SK-N-SH (cell line): ENCODE data around the gene DVL2. TPM values are rescaled to one million over a fixed set of nuclear protein-coding genes. Genes with fewer than 3 reads are reported as not detected.

Source experiments
- CTCF ChIA-PET: fragments of 300-600, 350-600 bp; formaldehyde crosslinking; extraction: SDS; loops from one replicate; lab custom pipeline; 2021; lab: Yijun Ruan, JAX
- POLR2A ChIA-PET: fragments of 350-600 bp; sonication (Branson Sonifier 250); formaldehyde crosslinking; extraction: SDS; loops from one replicate; lab custom pipeline; 2020; ENCODE audit warnings: antibody characterized with exemption, inconsistent platforms; lab: Yijun Ruan, JAX
- DNase-seq: peaks from one replicate; pipeline ENCODE4 v3.0.0; 2012
- H2AFZ ChIP-seq: fragments of 200-600 bp; sonication (generic); 2 replicates; pipeline ENCODE4 v1.8.1; 2016; ENCODE audit warnings: antibody characterized with exemption, mild to moderate bottlenecking, low read depth
- H3F3A ChIP-seq: fragments of 200-600 bp; sonication (generic); replicated peaks from 2 replicates; pipeline ENCODE3; 2016; ENCODE audit warnings: antibody characterized with exemption, mild to moderate bottlenecking; ENCODE audit not compliant: insufficient read depth
- H3K27ac ChIP-seq, 2 experiments: fragments of 200-500 bp in 1 of 2; fragments of 200-600 bp in 1 of 2; sonication (Bioruptor generic) in 1 of 2; sonication (generic), shearing (Covaris generic) in 1 of 2; 2 replicates each; pipeline versions ENCODE4 v1.5.1 to v1.6.1; 2014 to 2016; ENCODE audit warnings: low read depth in 2 of 2, inconsistent platforms in 1 of 2, low read length in 1 of 2, mild to moderate bottlenecking in 1 of 2, mixed read lengths in 1 of 2
- H3K27me3 ChIP-seq: fragments of 200-600 bp; sonication (generic), shearing (Covaris generic); 2 replicates; pipeline ENCODE4 v1.6.1; 2016; ENCODE audit warnings: mixed run types; ENCODE audit not compliant: insufficient read depth
- H3K36me3 ChIP-seq, 2 experiments: fragments of 200-500 bp in 1 of 2; fragments of 200-600 bp in 1 of 2; sonication (Bioruptor generic) in 1 of 2; sonication (generic) in 1 of 2; replicated peaks in 1 of 2; 2 replicates each; pipeline versions ENCODE3 to v1.5.1; 2014 to 2016; ENCODE audit warnings: low read length in 1 of 2, mild to moderate bottlenecking in 1 of 2; ENCODE audit not compliant: insufficient read depth in 2 of 2, control insufficient read depth in 1 of 2
- H3K4me1 ChIP-seq, 2 experiments: fragments of 200-500 bp in 1 of 2; fragments of 200-600 bp in 1 of 2; sonication (Bioruptor generic) in 1 of 2; sonication (generic), shearing (Covaris generic) in 1 of 2; 2 replicates each; pipeline versions ENCODE4 v1.5.1 to v1.6.1; 2014 to 2016; ENCODE audit warnings: low read depth in 1 of 2, low read length in 1 of 2, mixed run types in 1 of 2; ENCODE audit not compliant: insufficient read depth in 2 of 2, control insufficient read depth in 1 of 2
- H3K4me2 ChIP-seq: fragments of 200-600 bp; sonication (generic), shearing (Covaris generic); 2 replicates; pipeline ENCODE4 v1.6.1; 2017; ENCODE audit warnings: mixed run types
- H3K4me3 ChIP-seq, 2 experiments: fragments of 200-500 bp in 1 of 2; fragments of 200-600 bp in 1 of 2; sonication (Bioruptor generic) in 1 of 2; sonication (generic), shearing (Covaris generic) in 1 of 2; 2 replicates each; pipeline versions ENCODE4 v1.5.1 to v1.8.1; 2014 to 2016; ENCODE audit warnings: low read depth in 2 of 2, inconsistent platforms in 1 of 2, low read length in 1 of 2, mild to moderate bottlenecking in 1 of 2, mixed read lengths in 1 of 2, moderate library complexity in 1 of 2
- H3K79me2 ChIP-seq: fragments of 200-600 bp; sonication (generic); 2 replicates; pipeline ENCODE4 v1.8.1; 2017; ENCODE audit warnings: mild to moderate bottlenecking; ENCODE audit not compliant: insufficient read depth
- H3K9ac ChIP-seq: fragments of 200-600 bp; sonication (generic); 2 replicates; pipeline ENCODE4 v1.6.1; 2017; ENCODE audit warnings: mixed run types
- H3K9me2 ChIP-seq: fragments of 200-600 bp; sonication (generic); 2 replicates; pipeline ENCODE4 v1.6.1; 2017; ENCODE audit warnings: mixed run types
- H3K9me3 ChIP-seq: fragments of 200-600 bp; sonication (generic); 2 replicates; pipeline ENCODE4 v1.6.1; 2017; ENCODE audit warnings: mixed run types, mild to moderate bottlenecking, moderate library complexity
- H4K20me1 ChIP-seq: fragments of 200-600 bp; sonication (generic); 2 replicates; pipeline ENCODE4 v1.6.1; 2017; ENCODE audit warnings: mild to moderate bottlenecking, mixed run types; ENCODE audit not compliant: insufficient read depth
- ELF1 ChIP-seq: IDR thresholded peaks from 2 replicates; pipeline ENCODE4 v1.4.0; 2012
- FOSL2 ChIP-seq: IDR thresholded peaks from 2 replicates; pipeline ENCODE4 v1.4.0; 2012; ENCODE audit warnings: low read depth, mild to moderate bottlenecking, moderate library complexity, borderline replicate concordance
- FOXJ3 ChIP-seq: sonication (generic); formaldehyde crosslinking; IDR thresholded peaks from 2 replicates; pipeline ENCODE4 v1.5.1; 2020; ENCODE audit warnings: mild to moderate bottlenecking, missing genetic modification reagents
- FOXM1 ChIP-seq: IDR thresholded peaks from 2 replicates; pipeline ENCODE4 v1.4.0; 2012; ENCODE audit warnings: low read depth, mild to moderate bottlenecking
- JUND ChIP-seq: IDR thresholded peaks from 2 replicates; pipeline ENCODE4 v1.4.0; 2012
- MXI1 ChIP-seq: IDR thresholded peaks from 2 replicates; pipeline ENCODE4 v1.6.1; 2012; ENCODE audit warnings: mild to moderate bottlenecking, low read depth, low read length, improper control_type of control experiment
- NRF1 ChIP-seq: IDR thresholded peaks from 2 replicates; pipeline ENCODE4 v1.6.1; 2012; ENCODE audit warnings: low read depth, mild to moderate bottlenecking, low read length
- POLR2AphosphoS5 ChIP-seq: IDR thresholded peaks from 2 replicates; pipeline ENCODE4 v1.6.1; 2012; ENCODE audit warnings: low read depth, low read length
- RAD21 ChIP-seq: IDR thresholded peaks from 2 replicates; pipeline ENCODE4 v1.6.1; 2012; ENCODE audit warnings: mild to moderate bottlenecking, low read length
- RCOR1 ChIP-seq: fragments of 150-350 bp; IDR thresholded peaks from 2 replicates; pipeline ENCODE4 v1.6.1; 2017; ENCODE audit warnings: antibody characterized with exemption, low read length
- TAF1 ChIP-seq: IDR thresholded peaks from 2 replicates; pipeline ENCODE4 v1.6.1; 2012; ENCODE audit warnings: low read depth, mild to moderate bottlenecking, low read length, moderate library complexity, borderline replicate concordance
- TEAD4 ChIP-seq: IDR thresholded peaks from 2 replicates; pipeline ENCODE4 v1.4.0; 2012; ENCODE audit warnings: mild to moderate bottlenecking, borderline replicate concordance; ENCODE audit not compliant: insufficient read depth
- YY1 ChIP-seq: IDR thresholded peaks from 2 replicates; pipeline ENCODE4 v1.4.0; 2012; ENCODE audit warnings: low read depth, mild to moderate bottlenecking
- WGBS: methylation state at CpG from one replicate; pipeline ENCODE4 v1.1.6; 2017; ENCODE audit warnings: low lambda C conversion rate; 5-methylcytosine and 5-hydroxymethylcytosine counted together
- polyA plus RNA-seq, 3 experiments: library from polyadenylated mRNA; depleted of rRNA; stranded (reverse); fragments of >200 nt; gene quantifications; 2 replicates each; pipeline ENCODE4 v1.2.3, GENCODE V29; 2012
- TF ChIP-seq, protein P1 (sequence below): IDR thresholded peaks from 2 replicates; pipeline ENCODE4 v1.4.0; 2012; ENCODE audit warnings: low read depth
- TF ChIP-seq, protein P2 (sequence below): fragments of 150-350 bp; IDR thresholded peaks from 2 replicates; pipeline ENCODE4 v1.6.1; 2016; ENCODE audit warnings: mild to moderate bottlenecking, low read depth, low read length
- TF ChIP-seq, protein P3 (sequence below): IDR thresholded peaks from 2 replicates; pipeline ENCODE4 v1.4.0; 2012; ENCODE audit warnings: low read depth, borderline replicate concordance
- TF ChIP-seq, protein P4 (sequence below): IDR thresholded peaks from 2 replicates; pipeline ENCODE4 v1.6.1; 2012; ENCODE audit warnings: mild to moderate bottlenecking, low read depth, low read length, moderate library complexity
- TF ChIP-seq, protein P5 (sequence below): fragments of 150-350 bp; IDR thresholded peaks from 2 replicates; pipeline ENCODE4 v1.6.1; 2017; ENCODE audit warnings: antibody characterized with exemption, low read length, low read depth, borderline replicate concordance

The DVL2 gene
- polyA plus RNA-seq, 1 of the 3 experiments (the other 2 are of a cell fraction) = 8.3 TPM

DNA sequence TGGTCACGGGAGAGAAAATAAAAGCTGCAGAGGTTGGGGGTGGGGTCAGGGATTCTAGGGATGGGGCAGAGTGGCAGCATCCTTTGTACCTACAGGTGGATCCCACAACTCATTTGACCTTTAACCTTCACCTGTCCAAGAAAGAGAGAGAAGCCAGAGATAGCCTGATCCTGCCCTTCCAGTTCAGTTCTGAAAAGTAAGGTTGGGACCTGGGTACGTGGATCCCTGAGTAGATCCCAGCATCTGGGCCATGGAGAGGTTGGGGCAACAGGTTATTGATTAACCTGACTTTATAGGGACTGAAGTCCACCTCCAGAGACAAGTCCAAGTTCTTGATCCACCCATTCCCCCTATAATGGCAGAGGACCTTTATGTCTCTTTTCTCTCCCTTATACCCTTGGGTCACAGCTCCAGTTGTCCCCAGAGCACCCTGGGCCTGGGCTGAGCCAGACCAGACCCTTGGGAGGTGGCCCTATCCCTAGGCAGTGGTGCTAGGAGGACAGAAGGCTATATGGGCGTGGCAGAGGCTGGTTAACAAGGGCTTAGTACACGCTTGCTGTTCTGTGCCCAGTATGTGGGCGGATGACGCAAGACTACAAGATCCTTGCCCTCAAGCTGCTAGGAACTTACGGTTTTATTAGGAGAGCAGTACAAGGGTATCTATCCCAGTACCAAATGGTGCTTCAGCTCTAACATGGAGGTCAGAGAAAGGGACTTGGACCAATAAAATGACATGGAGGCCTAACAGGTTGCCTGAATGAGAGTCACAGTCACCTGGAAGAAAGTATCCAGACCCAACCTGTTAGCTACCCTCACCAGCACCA is 24.6 kb upstream of the DVL2 start:
- ChIA-PET CTCF (interaction anchor here (0.9 to 1.9 kb wide), 4 partner anchors 22 to 42 kb away, joined by 3 to 13 read pairs (median 4); no protein-coding TSS in a partner anchor), POLR2A (no interaction called here)
- H3K4me2 ChIP-seq = no peak overlapping the region
- no peaks in the 10 kb centered on the region for H3K9me3 ChIP-seq
- no peak for DNase-seq
- H3K27ac ChIP-seq = no peak overlapping the region
- no peak overlapping the region for H3K4me3 ChIP-seq
- peaks cover 22% of the 10 kb centered on the region for H3F3A ChIP-seq
- no peaks in the 10 kb centered on the region; a peak in 1 of 4 replicates for H3K4me1 ChIP-seq
- no peak overlapping the region for H3K9ac ChIP-seq
- 94% methylated on average over 7 of the region's 7 CpGs for WGBS
- H3K27me3 ChIP-seq = no peaks in the 10 kb centered on the region
- TF ChIP-seq FOXJ3 (CRISPR knock-in tag) = no peak
- TF ChIP-seq JUND = no peak
- TF ChIP-seq FOXM1 = no peak
- no peak for TF ChIP-seq MXI1
- no peak for TF ChIP-seq TEAD4
- no peak for TF ChIP-seq RAD21
- TF ChIP-seq, protein P1, sequence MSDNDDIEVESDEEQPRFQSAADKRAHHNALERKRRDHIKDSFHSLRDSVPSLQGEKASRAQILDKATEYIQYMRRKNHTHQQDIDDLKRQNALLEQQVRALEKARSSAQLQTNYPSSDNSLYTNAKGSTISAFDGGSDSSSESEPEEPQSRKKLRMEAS = no peak
- no peak for TF ChIP-seq RCOR1
- no peak for TF ChIP-seq POLR2AphosphoS5
- TF ChIP-seq, protein P2, sequence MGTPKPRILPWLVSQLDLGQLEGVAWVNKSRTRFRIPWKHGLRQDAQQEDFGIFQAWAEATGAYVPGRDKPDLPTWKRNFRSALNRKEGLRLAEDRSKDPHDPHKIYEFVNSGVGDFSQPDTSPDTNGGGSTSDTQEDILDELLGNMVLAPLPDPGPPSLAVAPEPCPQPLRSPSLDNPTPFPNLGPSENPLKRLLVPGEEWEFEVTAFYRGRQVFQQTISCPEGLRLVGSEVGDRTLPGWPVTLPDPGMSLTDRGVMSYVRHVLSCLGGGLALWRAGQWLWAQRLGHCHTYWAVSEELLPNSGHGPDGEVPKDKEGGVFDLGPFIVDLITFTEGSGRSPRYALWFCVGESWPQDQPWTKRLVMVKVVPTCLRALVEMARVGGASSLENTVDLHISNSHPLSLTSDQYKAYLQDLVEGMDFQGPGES = no peak
- no peak for TF ChIP-seq FOSL2
- TF ChIP-seq ELF1 = no peak
- TF ChIP-seq, all 33 proteins: peak for 0
- no peaks in the 10 kb centered on the region for H3K9me2 ChIP-seq
- no peaks in the 10 kb centered on the region for H4K20me1 ChIP-seq
- H2AFZ ChIP-seq = no peak overlapping the region
- H3K79me2 ChIP-seq = peaks cover 2% of the 10 kb centered on the region; the same call in 1 of the 2 replicates
- peaks cover 13 to 33% of the 10 kb centered on the region in 2 experiments for H3K36me3 ChIP-seq

DNA sequence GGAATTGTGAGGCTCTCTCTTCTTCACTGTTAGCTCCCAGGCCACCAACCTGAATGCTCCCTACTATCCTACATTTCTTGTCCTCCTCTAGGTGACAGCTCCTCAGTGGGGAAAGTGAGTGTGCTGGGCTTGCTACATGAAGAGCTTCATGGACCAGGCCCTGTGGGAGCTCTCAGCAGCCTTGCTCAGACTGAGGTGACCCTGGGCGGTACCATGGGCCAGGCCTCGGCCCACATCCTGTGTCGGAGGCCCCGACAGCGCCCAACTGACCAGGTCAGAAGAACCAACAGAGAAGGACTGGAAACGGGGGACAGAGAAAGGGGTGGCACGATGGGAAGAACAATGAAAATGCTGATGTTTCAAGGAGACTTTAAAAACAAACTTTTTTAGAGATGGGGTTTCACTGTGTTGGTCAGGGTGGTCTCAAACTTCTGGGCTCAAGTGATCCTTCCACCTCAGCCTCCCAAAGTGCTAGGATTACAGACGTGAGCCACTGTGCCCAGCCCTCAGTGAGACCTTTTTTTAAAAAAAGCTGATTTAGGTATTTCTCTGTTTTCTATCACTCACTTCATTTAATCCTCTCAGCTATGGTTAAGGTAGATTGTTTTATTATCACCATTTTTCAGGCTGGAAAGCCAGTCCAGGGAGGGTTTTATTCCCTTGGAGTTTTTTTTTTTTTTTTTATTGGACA is 22.6 kb upstream of the DVL2 start:
- Histone ChIP-seq H3K4me3 (no peak overlapping the region), H3K27me3 (no peaks in the 10 kb centered on the region), H3K9ac (no peak overlapping the region), H3K4me1 (peaks cover 3 to 4% of the 10 kb centered on the region in 2 experiments; a peak in 3 of 4 replicates), H4K20me1 (no peaks in the 10 kb centered on the region), H3F3A (peaks cover 29% of the 10 kb centered on the region), H3K36me3 (peaks cover 13 to 33% of the 10 kb centered on the region in 2 experiments), H3K79me2 (peaks cover 17% of the 10 kb centered on the region), H3K27ac (no peak overlapping the region), H3K9me3 (no peaks in the 10 kb centered on the region), H3K4me2 (no peak overlapping the region), H3K9me2 (no peaks in the 10 kb centered on the region), H2AFZ (no peak overlapping the region)
- DNase-seq = no peak
- CTCF ChIA-PET = interaction anchor here (1.1 to 2.7 kb wide), 3 partner anchors 23 to 40 kb away, joined by 3 to 14 read pairs (median 5); partner anchors contain the start of genes ACADVL and DLG4
- POLR2A ChIA-PET = no interaction called here
- WGBS = 95% methylated on average over 8 of the region's 8 CpGs
- TF ChIP-seq, protein P3, sequence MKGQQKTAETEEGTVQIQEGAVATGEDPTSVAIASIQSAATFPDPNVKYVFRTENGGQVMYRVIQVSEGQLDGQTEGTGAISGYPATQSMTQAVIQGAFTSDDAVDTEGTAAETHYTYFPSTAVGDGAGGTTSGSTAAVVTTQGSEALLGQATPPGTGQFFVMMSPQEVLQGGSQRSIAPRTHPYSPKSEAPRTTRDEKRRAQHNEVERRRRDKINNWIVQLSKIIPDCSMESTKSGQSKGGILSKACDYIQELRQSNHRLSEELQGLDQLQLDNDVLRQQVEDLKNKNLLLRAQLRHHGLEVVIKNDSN = no peak
- no peak for TF ChIP-seq FOXJ3 (CRISPR knock-in tag)
- TF ChIP-seq TAF1 = no peak
- no peak for TF ChIP-seq NRF1
- no peak for TF ChIP-seq TEAD4
- TF ChIP-seq YY1 = no peak
- TF ChIP-seq, protein P4, sequence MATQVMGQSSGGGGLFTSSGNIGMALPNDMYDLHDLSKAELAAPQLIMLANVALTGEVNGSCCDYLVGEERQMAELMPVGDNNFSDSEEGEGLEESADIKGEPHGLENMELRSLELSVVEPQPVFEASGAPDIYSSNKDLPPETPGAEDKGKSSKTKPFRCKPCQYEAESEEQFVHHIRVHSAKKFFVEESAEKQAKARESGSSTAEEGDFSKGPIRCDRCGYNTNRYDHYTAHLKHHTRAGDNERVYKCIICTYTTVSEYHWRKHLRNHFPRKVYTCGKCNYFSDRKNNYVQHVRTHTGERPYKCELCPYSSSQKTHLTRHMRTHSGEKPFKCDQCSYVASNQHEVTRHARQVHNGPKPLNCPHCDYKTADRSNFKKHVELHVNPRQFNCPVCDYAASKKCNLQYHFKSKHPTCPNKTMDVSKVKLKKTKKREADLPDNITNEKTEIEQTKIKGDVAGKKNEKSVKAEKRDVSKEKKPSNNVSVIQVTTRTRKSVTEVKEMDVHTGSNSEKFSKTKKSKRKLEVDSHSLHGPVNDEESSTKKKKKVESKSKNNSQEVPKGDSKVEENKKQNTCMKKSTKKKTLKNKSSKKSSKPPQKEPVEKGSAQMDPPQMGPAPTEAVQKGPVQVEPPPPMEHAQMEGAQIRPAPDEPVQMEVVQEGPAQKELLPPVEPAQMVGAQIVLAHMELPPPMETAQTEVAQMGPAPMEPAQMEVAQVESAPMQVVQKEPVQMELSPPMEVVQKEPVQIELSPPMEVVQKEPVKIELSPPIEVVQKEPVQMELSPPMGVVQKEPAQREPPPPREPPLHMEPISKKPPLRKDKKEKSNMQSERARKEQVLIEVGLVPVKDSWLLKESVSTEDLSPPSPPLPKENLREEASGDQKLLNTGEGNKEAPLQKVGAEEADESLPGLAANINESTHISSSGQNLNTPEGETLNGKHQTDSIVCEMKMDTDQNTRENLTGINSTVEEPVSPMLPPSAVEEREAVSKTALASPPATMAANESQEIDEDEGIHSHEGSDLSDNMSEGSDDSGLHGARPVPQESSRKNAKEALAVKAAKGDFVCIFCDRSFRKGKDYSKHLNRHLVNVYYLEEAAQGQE = no peak
- TF ChIP-seq RCOR1 = no peak
- TF ChIP-seq, protein P5, sequence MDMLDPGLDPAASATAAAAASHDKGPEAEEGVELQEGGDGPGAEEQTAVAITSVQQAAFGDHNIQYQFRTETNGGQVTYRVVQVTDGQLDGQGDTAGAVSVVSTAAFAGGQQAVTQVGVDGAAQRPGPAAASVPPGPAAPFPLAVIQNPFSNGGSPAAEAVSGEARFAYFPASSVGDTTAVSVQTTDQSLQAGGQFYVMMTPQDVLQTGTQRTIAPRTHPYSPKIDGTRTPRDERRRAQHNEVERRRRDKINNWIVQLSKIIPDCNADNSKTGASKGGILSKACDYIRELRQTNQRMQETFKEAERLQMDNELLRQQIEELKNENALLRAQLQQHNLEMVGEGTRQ = no peak
- TF ChIP-seq FOXM1 = no peak
- no peak for TF ChIP-seq JUND
